Peyer's patch (tissue), 4 donors: Measurements from ENCODE around the gene ACACA.

Experiments
- CTCF ChIP-seq, 6 experiments: fragments of 450-650 bp in 4 of 6; fragments of 200-600 bp in 2 of 6; sonication (generic) in 1 of 6; IDR thresholded peaks; one replicate each; pipeline ENCODE4 v1.5.1; 2017 to 2019; ENCODE audit warnings: antibody characterized with exemption in 6 of 6, mild to moderate bottlenecking in 3 of 6, moderate library complexity in 1 of 6
- POLR2A ChIP-seq, 2 donors: fragments of 450-650 bp; IDR thresholded peaks; one replicate each; pipeline ENCODE4 v1.5.1; 2017; ENCODE audit warnings: antibody characterized with exemption in 2 of 2, mild to moderate bottlenecking in 2 of 2, moderate library complexity in 2 of 2

GRCh38 chr17:37147301-37147812 lies 259.3 kb downstream of the ACACA start:
- no peak for TF ChIP-seq CTCF (IDR thresholded peaks at IDR 0.05)
- TF ChIP-seq POLR2A (IDR thresholded peaks at IDR 0.05), result no peak
